Mucosa of gallbladder (tissue), 1 donor: ENCODE results near the gene COPZ1. TPM values are rescaled to one million over a fixed set of nuclear protein-coding genes. Genes with fewer than 3 reads are reported as not detected.
A peak's percentile ranks its signal among the peaks of the same experiment; 100 is the strongest.

ENCODE experiments used
- DNase-seq: peaks from one replicate; pipeline ENCODE4 v3.0.0-alpha.2; 2020; ENCODE audit warnings: low spot score
- total RNA-seq: library from RNA; stranded (reverse); gene quantifications from one replicate; pipeline ENCODE4 v1.2.1, GENCODE V29; 2021
- donor health status: DM: no; HTN: no; CAD: no.

The COPZ1 gene
- total RNA-seq, 1 donor from 2014 or later: 138 TPM

GRCh38 chr12:54358191-54358944 is 33.4 kb downstream of the COPZ1 start:
- no peak for DNase-seq

- peak; percentile 98 for DNase-seq
These were observed 34.2 kb downstream of the COPZ1 start for GRCh38 chr12:54358945-54359761.

GRCh38 chr12:54359762-54360351 is 34.9 kb downstream of the COPZ1 start:
- DNase-seq: no peak

- DNase-seq: peak; percentile 76
These were observed 36.0 kb downstream of the COPZ1 start for GRCh38 chr12:54360717-54361456.

- no peak for DNase-seq
These were observed 38.1 kb downstream of the COPZ1 start for GRCh38 chr12:54363047-54363446.

GRCh38 chr12:54363618-54364017 is 38.7 kb downstream of the COPZ1 start:
- no peak for DNase-seq

DNA sequence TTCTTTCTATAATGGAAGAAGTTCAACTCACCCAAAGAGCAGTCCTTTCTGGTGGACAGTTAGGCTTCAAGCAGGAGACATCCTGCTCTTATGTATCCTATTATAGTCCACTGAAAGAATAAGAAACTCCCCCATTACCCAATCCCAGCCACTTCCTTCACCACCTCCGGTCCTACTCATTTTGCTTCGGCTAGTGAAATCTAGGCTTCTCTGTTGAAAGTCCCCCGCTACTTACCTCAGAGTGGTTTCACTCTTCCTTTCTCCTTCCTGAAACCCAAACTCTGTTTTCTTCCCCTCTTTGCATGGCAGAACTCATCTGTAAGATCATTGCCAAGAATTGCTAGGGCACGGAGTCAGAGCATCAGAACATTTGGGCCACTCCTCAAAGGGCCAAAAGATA is 39.5 kb downstream of the COPZ1 start, which contains the start of gene GPR84:
Gene GPR84, minus strand, starts transcription at position 74 of the 400 bp plus-strand sequence. CDS start 635 bp downstream, outside the sequence.
- DNase-seq: no peak

DNA sequence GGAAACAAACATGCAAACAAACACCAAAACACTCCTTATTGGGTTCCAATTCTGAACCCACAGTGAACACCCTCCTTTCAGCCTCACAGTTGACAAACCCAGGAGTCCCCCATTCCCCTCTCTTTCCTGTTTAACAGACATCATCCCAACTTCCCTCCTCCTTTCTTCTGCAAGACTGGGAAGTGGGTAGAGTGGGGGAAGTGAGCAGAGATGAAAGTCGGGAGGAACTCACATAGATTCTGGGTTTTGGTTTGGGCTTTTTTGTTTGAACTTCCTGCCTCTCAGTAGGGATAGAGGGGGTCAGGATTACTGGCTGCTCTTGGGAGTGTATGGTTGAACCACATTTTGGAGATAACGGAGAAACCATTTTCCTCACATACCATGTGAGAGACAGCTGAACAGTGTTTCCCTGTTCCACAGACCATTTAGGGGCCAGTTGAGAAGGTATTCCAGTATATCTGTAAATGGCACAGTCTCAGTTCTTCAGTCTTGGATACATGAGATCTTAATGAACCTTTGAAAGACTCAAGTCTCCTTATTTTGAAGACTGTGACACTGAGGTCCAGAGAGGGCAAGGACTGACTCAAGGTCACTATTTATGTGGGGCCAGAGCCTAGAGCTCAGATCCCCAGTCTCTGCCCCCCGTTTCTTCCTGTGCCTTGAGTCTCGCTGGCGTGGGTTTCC is 43.2 kb downstream of the COPZ1 start:
- no peak for DNase-seq

GRCh38 chr12:54368709-54369596 is 44.0 kb downstream of the COPZ1 start:
- peak; percentile 90 for DNase-seq

GRCh38 chr12:54369597-54370131 is 44.7 kb downstream of the COPZ1 start:
- DNase-seq: no peak

- peak; percentile 68 for DNase-seq
These were observed 45.3 kb downstream of the COPZ1 start for GRCh38 chr12:54370171-54370730.

DNA sequence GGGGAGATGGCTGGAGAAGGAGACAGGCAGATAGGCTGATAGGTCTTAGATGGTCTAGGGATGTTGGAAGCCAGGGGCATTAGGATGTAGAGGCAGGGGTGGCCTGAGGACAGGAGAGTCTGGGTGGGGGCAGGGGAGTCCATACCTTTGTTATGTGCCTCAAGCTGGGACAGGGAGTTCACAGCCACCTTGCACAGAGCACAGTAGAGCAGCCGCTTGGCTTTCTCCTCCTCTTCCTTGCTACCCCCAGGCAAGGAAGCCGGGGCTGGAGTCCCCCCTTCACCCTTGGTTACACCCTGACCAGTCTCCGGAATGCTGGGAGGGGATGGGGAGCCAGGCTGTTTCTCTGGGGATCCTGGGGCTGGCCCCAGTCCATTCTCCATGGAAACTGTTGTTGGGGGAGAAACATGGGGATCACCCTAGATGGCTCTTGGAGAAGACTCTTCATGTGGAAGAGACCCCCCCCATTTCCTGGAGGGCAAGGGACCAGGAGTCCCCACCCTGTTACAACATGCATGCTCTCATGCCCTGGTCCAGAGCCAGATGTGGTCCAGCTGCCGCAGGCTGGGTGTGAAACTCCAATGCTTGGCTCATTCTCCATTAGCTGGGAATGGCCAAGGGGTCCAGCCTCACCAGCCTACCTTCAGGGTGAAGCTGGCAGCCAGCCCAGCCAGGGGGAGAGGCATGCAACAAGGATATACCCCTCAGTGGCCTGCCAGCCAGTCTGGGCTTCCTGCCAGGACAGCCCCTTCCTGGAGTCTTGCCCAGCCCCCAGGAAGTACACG is 46.6 kb downstream of the COPZ1 start:
- DNase-seq: no peak

DNA sequence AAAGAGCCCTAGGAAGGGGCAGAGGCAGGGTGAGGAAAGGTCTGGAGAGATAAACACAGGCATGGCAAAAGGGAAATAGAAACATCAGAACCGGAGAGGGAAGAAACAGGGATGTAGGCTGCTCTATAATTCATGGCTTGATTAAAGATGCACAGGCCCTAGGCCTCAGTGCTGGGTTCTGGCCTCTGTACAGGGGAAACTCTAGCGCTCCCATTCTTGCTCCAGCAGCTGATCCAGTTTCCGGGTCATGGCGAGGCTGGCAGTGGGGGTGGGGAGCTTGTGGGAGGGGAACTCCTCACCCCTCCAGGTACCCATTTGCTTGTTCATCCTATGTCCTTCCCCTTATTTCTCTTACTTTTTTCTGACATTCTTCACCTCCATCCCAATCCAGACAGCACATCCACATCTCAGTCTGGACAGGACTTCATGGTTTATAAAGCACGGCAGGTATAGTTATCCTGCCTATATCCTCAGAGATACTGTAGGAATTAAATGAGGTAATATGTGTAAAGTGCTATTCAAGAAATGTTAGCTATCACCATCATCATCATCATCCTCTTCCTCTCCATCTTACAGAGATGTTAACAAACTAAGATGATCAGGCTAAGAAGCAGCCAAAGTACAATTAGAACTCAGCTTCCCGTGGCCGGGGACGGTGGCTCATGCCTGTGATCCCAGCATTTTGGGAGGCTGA is 47.3 kb downstream of the COPZ1 start:
- DNase-seq: no peak

DNA sequence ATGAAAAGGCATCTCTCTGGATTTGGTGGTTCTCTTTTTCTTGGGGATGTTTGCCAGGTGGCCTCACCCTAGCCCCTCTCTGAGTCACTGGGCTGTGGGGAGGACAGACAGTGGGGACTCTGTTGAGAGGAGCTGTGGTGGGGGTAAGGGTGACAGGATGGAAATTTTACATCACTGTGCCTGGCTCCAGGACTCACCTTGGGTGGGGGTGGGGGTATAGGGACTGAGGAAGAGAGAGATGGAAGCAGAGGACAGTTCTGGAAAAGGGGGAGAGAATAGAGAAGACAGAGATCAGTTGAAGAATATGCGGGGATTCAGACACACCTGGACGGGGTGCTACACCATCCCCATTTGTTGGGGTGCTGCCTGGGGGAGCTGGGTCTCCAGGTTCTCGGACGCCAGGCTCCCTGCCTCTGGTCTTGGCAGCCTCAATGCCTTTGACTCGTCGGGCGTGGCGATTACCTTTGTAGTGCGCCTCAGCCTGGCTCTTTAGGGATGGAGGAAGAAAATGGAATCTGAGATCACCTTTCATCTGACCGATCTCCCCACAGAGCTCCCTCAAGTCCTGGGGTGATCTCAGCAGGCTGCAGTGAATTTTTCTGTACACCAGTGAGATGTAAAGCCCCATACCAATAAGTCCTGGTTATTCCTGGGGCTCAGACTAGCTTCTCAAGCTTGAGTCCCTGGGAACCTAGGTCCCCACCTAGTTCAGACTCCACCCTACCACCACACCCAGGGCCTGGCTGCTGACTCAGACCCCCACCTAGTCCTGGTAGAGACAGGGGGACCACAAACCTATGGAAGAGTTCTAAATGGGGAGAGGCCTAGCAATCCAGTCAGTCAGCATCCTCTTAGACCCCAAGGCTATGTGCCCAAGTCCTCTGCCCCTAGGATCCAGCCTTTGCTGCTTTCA is 49.0 kb downstream of the COPZ1 start:
- DNase-seq: no peak

DNA sequence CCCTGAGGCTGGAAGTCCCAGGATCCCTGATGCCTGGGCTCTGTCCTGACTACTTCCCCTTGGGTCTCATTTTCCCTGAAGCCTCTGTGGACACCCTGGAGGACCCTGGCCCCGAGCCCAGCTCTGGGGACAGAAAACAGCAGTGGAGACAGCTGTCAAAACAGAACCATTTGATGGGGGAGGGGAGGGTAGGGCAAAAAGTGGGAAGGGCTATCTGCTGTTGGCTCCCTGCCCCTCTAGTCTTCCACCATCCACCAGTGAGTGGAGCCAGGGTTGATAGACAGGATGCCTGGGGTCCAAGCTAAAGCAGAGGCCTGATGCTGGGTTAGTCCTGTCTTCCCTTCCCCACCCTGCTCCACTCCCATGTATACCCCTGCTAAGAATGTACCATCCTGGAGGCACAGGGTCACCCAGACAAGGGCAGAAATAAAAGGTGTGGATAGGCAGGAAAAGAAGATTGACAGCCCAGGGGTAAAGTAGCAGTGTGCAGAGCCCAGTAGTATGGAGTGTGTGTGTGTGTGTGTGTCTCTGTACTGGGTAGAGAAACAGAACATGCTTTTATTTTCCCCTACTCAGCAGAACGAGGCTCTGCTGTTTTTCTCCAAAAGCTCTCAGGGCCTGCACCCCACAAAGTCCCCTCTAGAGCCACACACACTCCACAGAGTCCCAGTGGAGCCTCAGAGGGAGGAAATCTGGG is 49.8 kb downstream of the COPZ1 start:
- DNase-seq: no peak

- DNase-seq: no peak
These were observed 50.3 kb downstream of the COPZ1 start for GRCh38 chr12:54375259-54375579.

- DNase-seq: no peak
These were observed 51.7 kb downstream of the COPZ1 start for GRCh38 chr12:54376596-54376995.
